ENCODE results near the gene CD9.

- TF ChIP-seq, protein P1, sequence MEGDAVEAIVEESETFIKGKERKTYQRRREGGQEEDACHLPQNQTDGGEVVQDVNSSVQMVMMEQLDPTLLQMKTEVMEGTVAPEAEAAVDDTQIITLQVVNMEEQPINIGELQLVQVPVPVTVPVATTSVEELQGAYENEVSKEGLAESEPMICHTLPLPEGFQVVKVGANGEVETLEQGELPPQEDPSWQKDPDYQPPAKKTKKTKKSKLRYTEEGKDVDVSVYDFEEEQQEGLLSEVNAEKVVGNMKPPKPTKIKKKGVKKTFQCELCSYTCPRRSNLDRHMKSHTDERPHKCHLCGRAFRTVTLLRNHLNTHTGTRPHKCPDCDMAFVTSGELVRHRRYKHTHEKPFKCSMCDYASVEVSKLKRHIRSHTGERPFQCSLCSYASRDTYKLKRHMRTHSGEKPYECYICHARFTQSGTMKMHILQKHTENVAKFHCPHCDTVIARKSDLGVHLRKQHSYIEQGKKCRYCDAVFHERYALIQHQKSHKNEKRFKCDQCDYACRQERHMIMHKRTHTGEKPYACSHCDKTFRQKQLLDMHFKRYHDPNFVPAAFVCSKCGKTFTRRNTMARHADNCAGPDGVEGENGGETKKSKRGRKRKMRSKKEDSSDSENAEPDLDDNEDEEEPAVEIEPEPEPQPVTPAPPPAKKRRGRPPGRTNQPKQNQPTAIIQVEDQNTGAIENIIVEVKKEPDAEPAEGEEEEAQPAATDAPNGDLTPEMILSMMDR (IDR thresholded peaks at IDR 0.05): no peak
- TF ChIP-seq POLR2A (IDR thresholded peaks at IDR 0.05): no peak
These were observed 18.2 kb downstream of the CD9 start for GRCh38 chr12:6218347-6218925.
